ENCODE results near the gene TNNI2.

Gene TNNI2

DNA sequence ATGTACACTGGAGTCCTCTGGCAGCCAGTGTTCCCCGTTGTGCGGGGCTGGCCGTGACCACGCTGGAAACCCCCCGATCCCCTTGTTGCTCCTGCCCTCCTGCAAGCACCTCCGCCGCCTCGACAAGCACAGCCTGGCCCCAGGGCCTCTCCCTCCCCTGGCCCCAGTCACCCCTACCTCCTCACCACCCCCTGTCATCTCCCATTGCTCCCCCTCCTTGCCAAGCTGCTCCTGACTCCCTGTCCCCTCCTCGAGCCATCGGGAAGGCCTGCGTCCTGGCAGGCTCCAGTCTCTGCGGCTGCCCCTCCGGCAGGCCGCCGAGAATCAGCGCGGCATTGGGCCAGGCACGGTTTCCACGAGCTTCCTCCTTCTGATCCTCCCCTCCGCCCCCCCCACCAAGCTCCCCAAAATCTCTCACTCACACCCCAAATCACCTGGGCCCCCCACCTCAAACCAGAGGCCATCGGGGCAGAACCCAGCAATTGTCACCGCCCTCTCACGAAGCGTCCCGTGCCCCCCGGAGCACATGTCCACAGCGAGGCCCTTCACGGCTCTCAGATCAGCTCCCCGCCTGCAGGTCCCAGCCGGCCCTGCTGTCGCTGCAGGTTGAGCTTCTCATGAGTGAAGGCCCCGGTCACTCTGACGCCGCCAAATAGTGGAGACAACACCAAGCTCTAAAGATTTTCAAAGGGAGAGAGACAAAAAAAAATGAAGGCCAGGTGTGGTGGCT is 8.4 kb downstream of the TNNI2 start:
- DNase-seq (ENCODE audit: low read depth in 2 of 2): no peak

DNA sequence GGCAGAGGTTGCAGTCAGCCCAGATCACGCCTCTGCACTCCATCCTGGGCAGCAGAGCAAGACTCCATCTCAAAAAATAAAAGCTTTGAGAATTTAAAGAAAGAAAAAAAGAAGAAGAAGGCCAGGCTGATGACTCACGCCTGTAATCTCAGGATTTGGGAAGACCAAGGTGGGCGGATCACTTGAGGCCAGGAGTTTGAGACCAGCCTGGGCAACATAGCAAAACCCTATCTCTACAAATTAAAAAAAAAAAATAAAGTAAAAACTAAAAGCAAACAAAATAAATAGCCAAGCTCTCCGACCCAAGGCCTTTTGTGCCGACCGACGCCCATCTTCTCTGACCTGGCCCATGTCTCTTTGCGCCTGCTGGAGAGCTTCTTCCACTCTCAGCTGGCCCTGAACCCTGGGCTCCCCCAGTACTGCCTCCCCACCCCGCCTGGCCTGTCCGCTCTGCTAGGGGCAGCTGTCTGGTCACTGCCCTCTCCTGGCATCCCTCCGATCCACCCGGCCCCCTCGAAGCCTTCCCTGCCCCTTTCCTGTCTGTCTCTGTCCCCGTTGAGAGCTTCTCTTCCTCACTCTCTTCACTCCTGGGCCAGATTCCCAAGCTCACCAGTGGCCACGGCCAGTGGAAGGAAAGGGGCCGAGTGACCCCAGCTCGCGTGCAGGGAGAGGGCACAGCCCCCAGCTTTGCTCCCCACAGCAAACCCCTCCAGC is 9.3 kb downstream of the TNNI2 start:
- no peak for DNase-seq (ENCODE audit: low read depth in 2 of 2)

DNA sequence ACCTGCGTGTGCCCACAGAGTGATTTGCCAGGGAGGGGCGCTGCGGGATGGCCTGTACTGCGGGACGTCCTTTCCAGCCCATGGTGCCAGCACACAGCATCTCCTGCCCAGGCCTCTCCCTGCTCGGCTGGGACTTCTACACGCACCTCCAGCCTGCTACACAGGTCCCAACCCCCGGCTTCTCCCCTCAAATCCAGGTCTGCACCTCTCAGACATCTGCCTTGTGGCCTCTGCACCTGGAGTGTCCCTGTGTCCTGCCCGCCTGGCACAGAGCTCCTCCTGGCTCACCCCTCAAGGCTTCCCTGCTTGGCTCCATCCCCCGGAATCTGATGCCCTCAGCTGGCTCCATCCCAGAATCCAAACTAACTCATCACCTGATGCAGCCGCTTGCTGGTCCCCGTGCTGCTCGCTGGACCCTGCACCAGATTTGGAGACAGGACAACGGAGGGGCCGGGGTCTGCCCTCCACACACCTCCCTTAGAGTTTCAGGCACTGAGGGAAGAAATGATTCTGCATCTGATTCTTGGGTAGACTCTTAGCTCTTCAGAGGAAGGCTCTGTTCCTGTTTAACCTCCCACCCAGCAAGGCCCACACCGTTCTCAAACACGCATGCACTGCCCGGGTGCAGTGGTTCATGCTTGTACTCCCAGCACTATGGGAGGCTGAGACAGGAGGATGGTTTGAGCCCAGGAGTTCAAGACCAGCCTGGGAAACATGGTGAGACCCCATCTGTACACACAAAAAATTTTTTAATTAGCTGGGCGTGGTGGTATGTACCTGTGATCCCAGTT is 10.1 kb downstream of the TNNI2 start:
- DNase-seq (ENCODE audit: low read depth in 2 of 2): no peak

DNA sequence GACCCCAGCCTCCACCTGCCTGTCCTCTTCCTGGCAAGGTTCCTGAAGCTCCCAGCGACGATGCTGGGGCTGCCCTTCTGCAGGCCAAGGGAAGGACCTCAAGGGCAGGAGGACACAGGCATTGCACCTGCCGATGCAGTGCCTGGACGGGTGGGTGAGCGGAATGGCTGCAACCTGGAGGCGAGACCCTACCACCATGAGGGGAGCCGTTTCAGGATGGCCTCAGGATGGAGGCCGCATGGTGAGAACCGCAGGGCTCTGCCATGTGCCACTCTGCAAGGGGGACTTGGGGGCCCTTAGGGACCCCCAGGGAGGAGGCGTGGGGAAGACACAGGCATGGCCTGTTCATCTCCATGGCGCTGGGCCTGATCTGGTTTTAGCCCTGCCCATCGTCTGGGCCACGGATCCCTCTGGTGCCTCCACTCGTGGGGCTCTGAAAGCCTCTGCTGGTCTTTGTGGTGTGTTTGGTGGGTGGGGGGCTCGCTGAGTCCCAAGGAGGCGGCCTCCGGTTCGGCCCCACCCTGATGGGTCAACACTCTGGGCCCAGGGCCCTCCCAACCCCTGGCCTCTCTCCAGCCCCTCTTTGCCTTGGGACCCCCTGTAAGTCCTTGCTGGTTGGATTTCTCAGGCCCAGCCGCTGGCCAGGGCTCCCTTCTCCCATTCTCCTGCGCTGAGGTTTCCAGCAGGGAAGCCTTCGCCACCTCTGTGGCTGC is 12.8 kb downstream of the TNNI2 start:
- DNase-seq (ENCODE audit: low read depth in 2 of 2): no peak

DNA sequence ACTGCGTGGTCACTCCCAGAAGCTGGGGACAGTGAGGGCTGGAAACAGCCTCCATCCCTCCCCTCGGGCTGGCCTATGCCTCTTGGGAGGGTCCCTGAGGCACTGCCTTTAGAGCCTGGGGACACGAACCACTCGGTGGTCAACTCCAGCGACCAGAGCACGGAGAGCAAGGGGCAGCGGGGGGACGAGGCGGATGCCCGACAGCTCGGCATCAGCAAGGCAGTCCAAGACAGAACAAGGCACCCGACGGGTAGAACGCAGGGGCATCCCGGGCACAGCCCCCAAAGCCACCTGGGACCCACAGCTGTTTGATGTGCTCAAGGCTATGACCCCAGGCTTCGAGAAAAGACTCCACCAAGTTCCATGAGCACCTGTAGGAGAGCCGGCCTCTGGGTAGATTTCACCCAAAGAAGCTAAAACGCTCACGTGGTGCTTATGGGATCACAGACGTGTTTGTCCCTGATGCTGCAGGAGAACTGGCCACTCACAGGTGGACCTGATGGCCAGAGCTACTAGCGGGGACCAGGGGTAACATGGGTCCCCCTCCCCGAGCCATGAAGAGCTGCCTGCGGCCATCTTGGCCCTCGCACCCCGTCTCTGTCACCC is 13.6 kb downstream of the TNNI2 start:
- no peak for DNase-seq (ENCODE audit: low read depth in 2 of 2)

DNA sequence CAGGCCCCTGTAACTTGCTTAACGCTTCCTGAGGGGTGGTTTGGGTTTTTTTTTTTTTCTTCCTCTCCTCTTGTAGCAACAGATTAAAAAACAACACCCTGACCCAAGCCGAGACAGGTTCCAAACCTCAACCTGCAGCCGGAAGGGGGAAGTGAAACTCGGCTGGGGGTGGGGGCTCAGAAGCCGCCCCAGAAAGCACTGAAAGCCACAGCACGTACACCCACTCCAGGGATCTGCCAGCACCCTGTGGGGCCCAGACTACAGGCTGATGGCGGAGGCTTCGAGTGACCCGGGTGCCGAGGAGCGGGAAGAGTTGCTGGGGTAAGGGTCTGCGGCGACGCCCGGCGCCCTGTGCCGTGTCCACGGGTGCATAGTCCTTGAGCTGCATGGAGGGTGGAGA is 14.1 kb downstream of the TNNI2 start, which contains the start of gene LSP1:
TSS of gene LSP1 (plus strand) at position 208 of the 400 bp plus-strand sequence. CDS start at position 269, 61 bp downstream.
- DNase-seq (ENCODE audit: low read depth in 2 of 2): peak; percentile 81 to 90

DNA sequence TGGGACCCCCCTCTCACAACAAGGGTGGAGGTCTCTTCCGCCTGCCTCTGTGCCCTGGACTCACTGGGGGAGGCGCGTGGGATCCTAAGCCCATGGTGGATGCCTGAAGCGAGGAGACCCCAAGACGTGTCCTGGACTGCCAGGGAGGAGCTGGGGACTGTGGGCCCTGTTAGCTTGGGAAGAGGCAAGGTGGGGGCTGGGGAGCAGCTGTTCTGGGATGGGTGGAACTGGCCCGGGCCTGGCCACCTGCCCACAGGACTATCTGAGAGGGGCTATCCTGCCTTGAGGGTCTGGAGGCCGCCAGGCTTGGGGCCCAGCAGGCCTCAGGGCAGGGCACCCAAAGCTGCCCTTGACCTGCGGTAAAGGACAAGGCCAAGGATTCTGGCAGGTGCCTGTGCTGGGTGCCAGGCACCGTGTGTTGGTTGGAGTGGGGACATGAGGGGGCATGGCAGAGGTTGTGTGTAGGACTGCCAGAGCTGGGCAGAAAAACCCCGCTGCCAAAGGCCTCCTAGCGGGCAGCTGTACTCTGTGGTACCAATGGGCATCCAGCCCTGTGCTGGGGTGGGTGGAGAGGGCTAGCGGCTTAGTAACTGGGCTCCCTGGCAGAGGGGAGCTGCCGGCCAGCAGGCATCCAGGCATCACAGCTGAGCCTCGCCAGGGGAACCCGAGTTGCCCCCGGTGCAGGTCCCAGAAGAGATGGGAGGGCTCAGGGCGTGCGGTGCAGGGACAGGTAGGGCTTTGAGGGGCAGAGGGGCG is 14.8 kb downstream of the TNNI2 start:
- DNase-seq (ENCODE audit: low read depth in 2 of 2): no peak

DNA sequence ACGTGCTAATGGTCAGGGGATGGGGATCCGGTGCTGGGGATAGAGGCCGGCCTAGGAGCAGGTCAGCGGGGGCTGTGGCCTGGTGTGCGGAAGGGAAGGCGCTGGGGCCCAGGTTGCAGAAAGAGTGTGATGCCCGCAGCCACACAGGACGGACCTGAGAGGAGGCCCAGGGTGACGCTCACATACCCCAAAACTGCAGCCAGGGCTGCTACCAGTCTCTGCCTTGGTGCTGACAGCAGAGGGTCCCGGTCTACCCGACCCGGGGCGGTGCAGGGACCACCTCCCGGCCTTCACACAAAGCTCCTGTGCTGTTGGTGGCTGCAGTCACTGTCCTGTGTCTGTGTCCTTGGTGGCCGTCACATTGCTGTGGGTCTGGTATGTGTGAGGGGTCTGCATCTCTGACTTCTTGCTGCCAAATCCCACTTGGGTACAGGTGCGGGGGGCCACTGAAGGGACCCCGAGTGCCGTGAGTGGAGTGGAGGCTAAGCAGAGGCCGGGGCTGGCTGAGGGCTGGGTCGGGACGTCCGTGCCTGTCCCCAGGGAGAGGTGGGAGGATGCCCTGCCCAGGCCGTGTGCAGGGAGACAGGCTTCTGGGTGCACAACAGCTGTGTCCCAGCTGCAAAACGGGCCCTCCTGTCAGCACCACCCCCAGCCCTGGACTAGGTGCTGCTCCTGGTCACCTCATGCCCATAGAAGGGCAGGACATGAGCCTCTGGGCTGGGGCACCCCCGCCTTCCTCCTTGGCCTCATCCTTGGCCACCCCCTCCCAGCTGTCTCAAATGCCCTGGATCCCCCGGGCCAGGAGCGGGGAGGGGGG is 15.6 kb downstream of the TNNI2 start:
- DNase-seq (ENCODE audit: low read depth in 2 of 2): no peak

DNA sequence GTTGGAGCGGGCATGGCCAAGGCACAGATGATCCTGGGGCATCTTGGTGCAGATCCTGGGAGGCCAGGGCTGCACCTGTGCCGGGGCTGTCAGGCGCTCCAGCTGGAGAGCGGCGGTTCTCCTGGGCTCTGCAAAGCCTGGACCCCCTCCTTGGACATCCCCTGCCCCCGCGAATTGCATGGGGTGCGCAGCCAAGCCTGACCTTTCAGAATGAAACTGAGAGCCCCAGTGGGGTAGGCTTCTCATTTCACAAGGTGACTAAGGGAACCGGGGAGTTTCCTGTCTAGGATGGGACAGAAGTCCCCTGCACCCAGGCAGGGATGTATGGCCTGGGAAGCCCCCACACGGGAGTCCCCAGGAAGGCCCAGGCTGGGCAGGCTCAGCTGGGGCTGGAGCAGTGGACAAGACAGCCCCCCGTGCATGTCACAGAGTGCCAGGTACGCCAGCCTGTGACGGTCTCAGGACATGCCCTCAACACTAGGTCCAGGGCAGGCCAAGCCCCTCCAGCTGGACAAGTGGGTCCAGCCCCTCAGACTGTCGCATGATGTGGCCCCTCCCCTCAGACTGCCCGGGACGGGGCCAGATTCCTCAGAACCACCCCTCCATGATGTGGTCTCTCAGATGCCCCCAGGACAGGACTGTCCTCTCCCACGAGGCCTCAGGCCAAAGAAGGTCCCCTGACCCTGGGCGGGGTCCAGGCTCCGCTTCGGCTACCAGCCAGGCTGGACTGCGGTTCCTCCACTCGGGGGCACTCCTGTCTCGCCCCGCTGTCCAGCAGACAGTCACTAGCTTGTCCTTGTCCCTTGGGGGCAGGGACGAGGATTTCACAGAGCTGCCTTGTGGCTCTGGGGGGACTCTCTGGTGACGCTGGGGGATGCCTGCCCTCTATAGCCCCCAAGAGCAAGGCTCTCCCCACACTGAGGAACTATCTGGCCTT is 16.4 kb downstream of the TNNI2 start:
- DNase-seq (ENCODE audit: low read depth in 2 of 2): peak; percentile 42 to 66

DNA sequence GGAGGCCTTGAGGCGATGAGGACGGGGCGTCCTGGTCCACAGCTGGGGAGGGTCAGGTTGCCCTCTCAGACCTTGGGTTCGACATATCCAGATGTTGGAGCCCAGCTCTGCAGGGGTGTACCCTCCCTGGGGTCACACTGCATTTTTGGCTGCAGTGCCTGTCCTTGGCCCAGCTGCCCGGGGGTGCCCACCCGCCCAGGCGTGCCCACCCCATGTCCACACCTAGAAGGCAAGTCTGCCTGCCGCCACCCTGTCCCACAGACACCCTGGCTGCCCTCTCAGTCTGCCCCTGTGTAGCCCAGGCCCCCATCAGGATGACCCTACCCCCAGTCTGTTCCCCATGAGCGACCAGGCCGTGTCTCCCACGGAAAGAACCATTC is 17.1 kb downstream of the TNNI2 start:
- no peak for DNase-seq (ENCODE audit: low read depth in 2 of 2)

DNA sequence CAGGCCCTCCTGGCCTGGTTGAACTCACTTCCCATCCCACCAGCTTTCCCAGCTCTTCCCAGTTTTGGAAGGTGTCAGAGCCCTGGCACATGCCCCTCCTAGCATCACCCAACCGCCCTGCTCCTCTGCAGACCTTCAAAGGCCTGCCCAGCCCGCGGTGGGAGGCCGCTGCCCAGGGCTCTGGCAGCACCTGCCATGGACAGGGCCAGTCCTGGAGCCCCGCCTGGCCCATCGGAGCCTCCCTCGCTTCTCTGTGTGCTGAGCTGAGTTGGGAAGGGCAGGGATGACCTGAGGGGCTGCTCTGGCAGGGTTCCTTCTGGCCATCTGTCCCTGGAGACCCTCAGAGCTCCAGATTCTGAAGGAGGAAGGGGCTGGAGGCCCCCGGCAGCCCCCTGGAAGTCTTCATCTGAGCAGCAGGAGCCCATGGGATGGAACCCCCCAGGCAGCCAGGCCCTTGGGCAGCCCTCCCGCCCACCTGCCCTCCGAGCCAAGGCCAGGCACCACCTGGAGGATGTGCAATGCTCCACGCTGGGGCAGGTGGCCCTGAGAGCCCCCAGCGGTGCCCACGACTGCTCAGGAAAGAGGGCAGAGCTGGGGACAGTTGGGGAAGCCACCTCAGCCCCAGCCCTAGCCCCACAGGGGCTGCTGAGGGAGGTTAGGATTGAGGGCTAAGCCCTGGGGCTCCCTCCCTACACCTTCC is 17.7 kb downstream of the TNNI2 start:
- DNase-seq (ENCODE audit: low read depth in 2 of 2): no peak

DNA sequence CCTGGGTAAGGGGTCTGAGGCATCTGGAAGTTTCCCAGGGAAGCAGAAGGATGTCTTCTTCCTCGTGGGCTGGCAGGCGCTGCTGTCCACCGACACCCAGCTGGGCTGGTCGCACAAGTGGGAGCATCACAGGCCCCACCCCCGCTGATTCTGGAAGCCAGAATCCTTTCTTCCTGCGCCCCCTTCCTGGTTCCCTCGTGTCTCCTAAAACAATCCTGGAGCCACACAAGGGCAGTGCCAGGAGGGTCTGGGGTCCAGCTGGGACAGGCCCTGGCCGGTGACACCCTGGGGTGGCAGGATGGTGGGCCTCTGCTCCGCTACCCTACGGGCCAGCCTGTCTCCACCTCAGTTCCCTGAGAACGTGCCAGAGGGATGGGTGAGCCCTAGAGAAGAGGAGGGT is 18.3 kb downstream of the TNNI2 start:
- DNase-seq (ENCODE audit: low read depth in 2 of 2): no peak

DNA sequence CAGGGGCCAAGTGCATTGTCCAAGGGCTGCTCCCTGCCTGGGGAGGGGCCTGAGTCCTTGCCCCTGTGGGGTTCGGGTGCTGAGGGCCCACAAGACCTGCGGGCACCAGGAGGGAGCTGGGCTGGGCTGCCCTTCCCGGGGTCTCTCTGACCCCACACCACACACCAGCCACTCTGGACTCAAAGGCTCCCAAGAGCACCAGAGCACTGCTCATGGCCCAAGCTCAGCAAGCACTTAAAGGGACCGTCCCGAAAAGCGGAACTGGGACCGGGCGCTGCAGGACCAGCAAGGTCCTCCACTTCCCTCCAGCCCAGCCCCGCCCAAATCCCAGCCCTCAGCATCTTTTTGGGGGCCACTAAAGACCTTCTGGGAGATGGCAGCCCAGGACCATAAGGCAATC is 19.4 kb downstream of the TNNI2 start:
- no peak for DNase-seq (ENCODE audit: low read depth in 2 of 2)

DNA sequence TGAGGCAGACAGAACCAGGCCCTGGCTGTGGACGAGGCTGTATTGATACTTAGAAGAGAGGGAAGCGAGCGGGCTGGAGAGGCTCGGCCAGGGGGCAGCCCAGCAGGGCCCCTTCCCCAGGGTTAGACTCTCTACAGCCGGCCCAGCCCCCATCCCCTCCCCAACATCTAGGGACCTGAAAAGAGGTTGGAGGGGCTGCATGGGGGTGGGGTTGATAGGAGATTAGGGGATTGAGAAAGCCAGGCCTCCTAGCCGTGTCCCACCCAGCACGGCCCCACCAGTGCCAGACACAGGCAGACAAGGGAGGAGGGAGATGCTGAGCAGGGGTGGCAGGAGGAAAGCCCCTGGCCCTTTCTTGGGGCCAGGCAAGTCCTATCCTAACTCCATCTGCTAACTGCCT is 19.8 kb downstream of the TNNI2 start:
- DNase-seq (ENCODE audit: low read depth in 2 of 2): no peak

DNA sequence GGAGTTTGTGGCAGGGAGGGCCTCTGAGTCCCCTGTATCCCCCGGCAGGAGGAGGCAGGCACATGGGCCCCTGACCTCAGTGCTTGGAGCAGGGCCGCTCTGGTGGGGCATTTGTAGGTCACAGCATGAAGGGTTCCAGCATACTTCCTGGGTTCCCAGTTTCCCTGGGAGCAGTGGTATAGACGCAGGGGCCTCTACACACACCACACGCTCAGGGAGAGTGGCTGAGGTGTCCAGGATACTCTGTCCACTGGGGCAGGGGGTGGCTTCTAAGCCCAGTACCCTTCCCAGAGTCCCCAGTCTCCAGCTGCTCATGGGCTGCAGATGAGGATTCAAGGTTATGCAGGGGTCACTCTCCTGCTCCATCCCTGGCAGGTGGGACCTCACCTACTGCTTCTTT is 20.2 kb downstream of the TNNI2 start:
- no peak for DNase-seq (ENCODE audit: low read depth in 2 of 2)

DNA sequence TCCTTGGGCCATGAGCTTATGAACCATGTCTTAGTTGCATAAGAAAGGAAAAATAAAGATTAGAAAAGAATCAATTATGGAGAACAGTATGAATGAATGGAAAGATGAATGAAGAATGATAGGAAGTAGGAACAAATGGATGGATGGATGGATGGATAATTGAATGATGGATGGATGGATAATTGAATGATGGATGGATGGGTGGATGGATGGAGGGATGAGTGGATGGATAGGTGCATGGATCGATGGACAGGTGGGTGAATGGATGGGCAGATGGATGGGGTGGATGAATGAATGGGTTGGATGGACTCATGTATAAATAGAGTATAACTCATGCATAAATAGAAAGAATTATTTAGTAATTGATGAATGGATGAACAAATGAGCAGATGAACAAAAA is 21.3 kb downstream of the TNNI2 start:
- DNase-seq (ENCODE audit: low read depth in 2 of 2): no peak

DNA sequence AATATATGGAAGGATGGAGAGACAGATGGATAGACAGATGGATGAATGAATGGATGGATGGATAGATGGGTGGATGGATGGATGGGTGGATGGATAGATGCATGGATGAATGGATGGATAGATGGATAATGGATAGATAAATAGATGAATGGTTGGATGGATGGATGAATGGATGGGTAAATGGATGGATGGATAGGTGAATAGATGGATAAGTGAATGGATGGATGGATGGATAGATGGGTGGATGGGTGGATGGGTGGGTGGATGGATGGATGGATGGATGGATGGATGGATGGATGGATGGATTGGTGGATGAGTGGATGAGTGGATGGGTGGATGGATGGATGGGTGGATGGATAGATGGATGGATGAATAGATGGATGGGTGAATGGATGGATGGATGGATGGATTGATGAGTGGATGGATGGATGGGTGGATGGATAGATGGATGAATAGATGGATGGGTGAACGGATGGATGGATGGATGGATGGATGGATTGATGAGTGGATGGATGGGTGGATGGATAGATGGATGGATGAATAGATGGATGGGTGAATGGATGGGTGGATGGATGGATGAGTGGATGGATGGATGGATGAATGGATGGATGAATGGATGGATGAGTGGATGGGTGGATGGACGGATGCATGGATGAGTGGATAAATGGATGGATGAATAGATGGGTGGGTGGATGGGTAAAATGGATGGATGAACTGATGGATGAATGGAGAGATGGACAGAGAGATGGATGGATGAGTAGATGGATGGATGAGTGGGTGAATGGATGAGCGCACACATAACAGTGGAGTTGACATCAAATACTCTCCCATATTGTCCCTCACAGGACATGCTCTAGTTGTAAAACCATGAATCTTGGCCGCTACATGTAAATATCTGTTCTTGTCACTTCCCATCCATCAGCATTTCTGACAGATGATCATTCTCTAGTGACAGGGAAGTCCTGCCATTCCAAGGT is 22.9 kb downstream of the TNNI2 start:
- no peak for DNase-seq (ENCODE audit: low read depth in 2 of 2)

All from stimulated activated CD8-positive, alpha-beta memory T cell treated with anti-CD3 and anti-CD28 coated beads, Interleukin-15, amount 100 ng/mL, for 48 hours (primary cell).